HCT116 (cell line): ENCODE measurements around the gene KDM2B. TPM values are rescaled to one million over a fixed set of nuclear protein-coding genes. Genes with fewer than 3 reads are reported as not detected.

Experiments
- ATAC-seq: fragments of 200-7000 bp; cut with Tn5 transposase; 2 replicates; pipeline ENCODE4 v1.9.1; 2020; ENCODE audit warnings: mild to moderate bottlenecking, moderate library complexity
- BruUV-seq: library from RNA; stranded (reverse); fragments of 400-500 nt; replicated peaks from 2 replicates; lab custom pipeline; 2021; lab: Mats Ljungman, UMichigan
- CTCF ChIA-PET: fragments of 300-600 bp; sonication (Branson Sonifier 250); formaldehyde crosslinking; loops from one replicate; lab custom pipeline; 2021; ENCODE audit warnings: antibody characterized with exemption; lab: Charles Lee
- POLR2A ChIA-PET: fragments of 300-600, 350-600 bp; sonication (Branson Sonifier 250); formaldehyde crosslinking; loops from one replicate; lab custom pipeline; 2021; ENCODE audit warnings: antibody characterized with exemption; lab: Charles Lee
- RAD21 ChIA-PET, 2 experiments: fragments of 300-600 bp; sonication (Branson Sonifier 250); formaldehyde crosslinking; loops; one replicate each; lab custom pipeline; 2023; ENCODE audit warnings: low total read pairs in 2 of 2; ENCODE audit not compliant: uncharacterized antibody in 2 of 2, unreplicated experiment in 2 of 2, low non-redundant PET in 1 of 2; lab: Charles Lee
- DNase-seq: peaks from one replicate; pipeline ENCODE4 v3.0.0-alpha.2; 2010; ENCODE audit warnings: low read depth, low spot score
- H2AFZ ChIP-seq: fragments of 200-600 bp; shearing (Covaris generic), sonication (generic); 2 replicates; pipeline ENCODE4 v1.6.1; 2017; ENCODE audit warnings: low read depth, mixed run types, mixed read lengths, antibody characterized with exemption, low read length; ENCODE audit not compliant: poor library complexity, severe bottlenecking
- H3K27ac ChIP-seq: 2 replicates; pipeline ENCODE4 v1.5.1; 2012; ENCODE audit warnings: low read depth, low read length
- H3K27me3 ChIP-seq: fragments of 200-600 bp; sonication (generic); 2 replicates; pipeline ENCODE4 v1.6.1; 2016; ENCODE audit warnings: mixed run types, low read length, mixed read lengths; ENCODE audit not compliant: insufficient read depth
- H3K36me3 ChIP-seq, 2 experiments: fragments of 200-500 bp in 1 of 2; fragments of 200-600 bp in 1 of 2; sonication (Bioruptor generic) in 1 of 2; sonication (generic) in 1 of 2; 2 replicates each; pipeline versions ENCODE4 v1.5.1 to v1.6.1; 2014 to 2016; ENCODE audit warnings: low read length in 2 of 2, inconsistent platforms in 1 of 2, mixed read lengths in 1 of 2, mixed run types in 1 of 2; ENCODE audit not compliant: insufficient read depth in 2 of 2, control insufficient read depth in 1 of 2
- H3K4me1 ChIP-seq, 2 experiments: fragments of 200-600 bp in 1 of 2; sonication (generic) in 1 of 2; 2 replicates each; pipeline versions ENCODE4 v1.5.1 to v1.6.1; 2012 to 2017; ENCODE audit warnings: low read length in 2 of 2, inconsistent platforms in 1 of 2, mild to moderate bottlenecking in 1 of 2, mixed read lengths in 1 of 2, mixed run types in 1 of 2, moderate library complexity in 1 of 2; ENCODE audit not compliant: insufficient read depth in 2 of 2, control insufficient read depth in 1 of 2
- H3K4me2 ChIP-seq: fragments of 200-600 bp; sonication (generic); 2 replicates; pipeline ENCODE4 v1.6.1; 2017; ENCODE audit warnings: mixed run types, low read length, mixed read lengths
- H3K4me3 ChIP-seq, 2 experiments: fragments of 200-600 bp in 1 of 2; sonication (generic) in 1 of 2; replicated peaks in 1 of 2; 2 replicates each; pipeline ENCODE4 v1.5.1; 2011 to 2016; ENCODE audit warnings: low read length in 2 of 2, control low read depth in 1 of 2, low read depth in 1 of 2, mild to moderate bottlenecking in 1 of 2, mixed read lengths in 1 of 2, mixed run types in 1 of 2
- H3K79me2 ChIP-seq: fragments of 200-600 bp; sonication (generic); 2 replicates; pipeline ENCODE4 v1.6.1; 2017; ENCODE audit warnings: mild to moderate bottlenecking, mixed run types, low read length, moderate library complexity, mixed read lengths; ENCODE audit not compliant: insufficient read depth
- H3K9ac ChIP-seq: fragments of 200-600 bp; sonication (generic); 2 replicates; pipeline ENCODE4 v1.6.1; 2016; ENCODE audit warnings: low read length, mixed read lengths
- H3K9me2 ChIP-seq: fragments of 200-600 bp; sonication (generic), shearing (Covaris generic); 2 replicates; pipeline ENCODE4 v1.6.1; 2017; ENCODE audit warnings: mixed run types, mild to moderate bottlenecking, moderate library complexity; ENCODE audit not compliant: insufficient read depth
- H3K9me3 ChIP-seq, 2 experiments: fragments of 200-500 bp in 1 of 2; fragments of 200-600 bp in 1 of 2; sonication (Bioruptor generic) in 1 of 2; sonication (generic) in 1 of 2; 2 replicates each; pipeline ENCODE4 v1.6.1; 2014 to 2017; ENCODE audit warnings: low read length in 2 of 2, mixed read lengths in 2 of 2, inconsistent platforms in 1 of 2, low read depth in 1 of 2, mild to moderate bottlenecking in 1 of 2, mixed run types in 1 of 2, moderate library complexity in 1 of 2; ENCODE audit not compliant: control insufficient read depth in 1 of 2, insufficient read depth in 1 of 2
- H4K20me1 ChIP-seq: fragments of 200-600 bp; sonication (generic), shearing (Covaris generic); 2 replicates; pipeline ENCODE4 v1.6.1; 2017; ENCODE audit warnings: mixed run types, mild to moderate bottlenecking, moderate library complexity; ENCODE audit not compliant: insufficient read depth
- CEBPB ChIP-seq: IDR thresholded peaks from 2 replicates; pipeline ENCODE4 v1.6.1; 2012; ENCODE audit warnings: low read depth
- EGR1 ChIP-seq: IDR thresholded peaks from 2 replicates; pipeline ENCODE4 v1.6.1; 2012; ENCODE audit warnings: low read depth
- ELF1 ChIP-seq: IDR thresholded peaks from 2 replicates; pipeline ENCODE4 v1.6.1; 2012; ENCODE audit warnings: low read depth, borderline replicate concordance
- EZH2phosphoT487 ChIP-seq: fragments of 200-600 bp; IDR thresholded peaks from 2 replicates; pipeline ENCODE4 v1.6.1; 2018; ENCODE audit warnings: antibody characterized with exemption, borderline replicate concordance
- JUND ChIP-seq: IDR thresholded peaks from 2 replicates; pipeline ENCODE4 v1.6.1; 2012
- POLR2A ChIP-seq: IDR thresholded peaks from 2 replicates; pipeline ENCODE4 v1.7.0; 2011; ENCODE audit warnings: borderline replicate concordance; ENCODE audit not compliant: insufficient read depth, insufficient read length; ENCODE audit errors: extremely low read depth
- POLR2AphosphoS5 ChIP-seq: IDR thresholded peaks from 2 replicates; pipeline ENCODE4 v1.6.1; 2011; ENCODE audit warnings: mild to moderate bottlenecking, low read depth, low read length, moderate library complexity
- RAD21 ChIP-seq: IDR thresholded peaks from 2 replicates; pipeline ENCODE4 v1.6.1; 2012; ENCODE audit warnings: low read depth, mild to moderate bottlenecking
- SP1 ChIP-seq: IDR thresholded peaks from 2 replicates; pipeline ENCODE4 v1.6.1; 2012; ENCODE audit warnings: low read depth
- TCF7L2 ChIP-seq: IDR thresholded peaks from 2 replicates; pipeline ENCODE4 v1.7.0; 2011; ENCODE audit warnings: borderline replicate concordance, inconsistent platforms; ENCODE audit not compliant: insufficient read depth, insufficient read length; ENCODE audit errors: extremely low read depth
- YY1 ChIP-seq: IDR thresholded peaks from 2 replicates; pipeline ENCODE4 v1.6.1; 2011; ENCODE audit warnings: low read length, low read depth, moderate library complexity, mild to moderate bottlenecking; ENCODE audit not compliant: insufficient replicate concordance; ENCODE audit errors: extremely low read depth
- ZBTB33 ChIP-seq: IDR thresholded peaks from 2 replicates; pipeline ENCODE4 v1.6.1; 2011; ENCODE audit warnings: mild to moderate bottlenecking, low read length, moderate library complexity; ENCODE audit not compliant: insufficient replicate concordance; ENCODE audit errors: extremely low read depth
- ZFX ChIP-seq: fragments of 450-650 bp; IDR thresholded peaks from 2 replicates; pipeline ENCODE4 v1.6.1; 2017
- ZNF274 ChIP-seq: fragments of 200-500 bp; sonication (Bioruptor generic); IDR thresholded peaks from 2 replicates; pipeline ENCODE4 v1.6.1; 2014; ENCODE audit warnings: mild to moderate bottlenecking, low read depth, low read length, inconsistent platforms
- intact Hi-C: fragments of 100-400 bp; cut with micrococcal nuclease; formaldehyde crosslinking; loops from 2 replicates; pipeline ENCODE4 v1.10.0; 2022
- total RNA-seq: library from RNA; stranded (reverse); gene quantifications from one replicate; pipeline ENCODE4 v1.2.1, GENCODE V29; 2021; ENCODE audit not compliant: unreplicated experiment
- TF ChIP-seq, protein P1 (sequence below): IDR thresholded peaks from 2 replicates; pipeline ENCODE4 v1.6.1; 2012; ENCODE audit warnings: low read depth

KDM2B gene
- total RNA-seq, 1 experiment from 2014 or later, result 36.7 TPM

DNA sequence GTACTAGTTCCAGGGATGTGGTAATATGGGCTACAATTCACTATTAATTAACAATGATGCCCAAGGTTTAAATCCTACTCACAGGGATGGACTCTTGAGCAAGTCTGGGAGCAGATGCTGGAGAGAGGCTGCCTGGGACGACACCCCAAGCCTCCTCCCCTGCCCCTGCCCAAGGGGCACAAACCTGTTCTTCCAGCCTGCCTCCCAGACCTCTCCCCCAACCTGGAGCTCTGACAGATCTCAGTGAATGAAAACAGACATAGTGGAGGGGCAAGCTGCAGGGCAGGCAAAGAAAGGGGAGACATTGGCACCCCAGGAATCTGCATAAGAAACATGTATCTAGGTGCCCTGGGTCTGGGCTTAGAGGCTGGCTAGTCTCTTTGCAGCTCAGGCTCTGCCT, 5.8 kb downstream of the KDM2B start:
- CTCF ChIA-PET, result interaction anchor here (1.0 kb wide), 1 partner anchor 23 kb away, joined by 3 read pairs; no protein-coding TSS in a partner anchor
- Histone ChIP-seq H3K27ac (no peak overlapping the region), H3K9me2 (no peaks in the 10 kb centered on the region), H3K9me3 (no peaks in the 10 kb centered on the region), H3K36me3 (no peaks in the 10 kb centered on the region), H3K4me1 (peaks cover 3 to 7% of the 10 kb centered on the region in 2 experiments; a peak in 3 of 4 replicates), H3K4me3 (no peak overlapping the region), H2AFZ (no peak overlapping the region), H3K9ac (no peak overlapping the region), H3K4me2 (no peak overlapping the region), H4K20me1 (no peaks in the 10 kb centered on the region), H3K27me3 (no peaks in the 10 kb centered on the region), H3K79me2 (no peaks in the 10 kb centered on the region)
- DNase-seq (no peak), ATAC-seq (no peak)
- TF ChIP-seq ZBTB33 (no peak), JUND (no peak), TCF7L2 (no peak), SP1 (no peak), ZNF274 (no peak)
- BruUV-seq, result no TSS peak
- POLR2A ChIA-PET, result no interaction called here
- RAD21 ChIA-PET, result no interaction called here
- intact Hi-C loops, result no loop called here

DNA sequence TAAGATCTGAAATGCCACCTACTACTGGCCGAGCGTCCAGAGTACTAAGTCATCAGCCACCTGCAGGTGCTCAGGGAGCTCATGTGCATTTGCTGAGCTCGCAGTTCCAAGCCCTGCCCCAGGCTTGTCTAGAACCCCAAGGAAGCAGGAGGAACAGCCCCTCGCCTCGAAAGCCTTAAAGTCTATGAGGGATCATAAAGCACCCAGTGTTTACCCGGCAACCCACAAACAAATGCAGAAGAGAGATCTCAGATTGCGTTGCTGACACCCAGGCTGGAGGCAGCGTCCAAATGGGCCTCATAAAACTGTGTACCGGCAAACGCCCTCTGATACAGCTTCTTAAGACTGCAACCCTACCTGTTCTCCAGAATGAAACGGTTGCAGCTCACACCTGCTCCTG, 6.8 kb downstream of the KDM2B start:
- BruUV-seq, result no TSS peak
- RAD21 ChIA-PET, result no interaction called here
- POLR2A ChIA-PET, result interaction anchor here (0.6 kb wide), 1 partner anchor 15 kb away, joined by 4 read pairs; no protein-coding TSS in a partner anchor
- H4K20me1 ChIP-seq, result no peaks in the 10 kb centered on the region
- H3K4me1 ChIP-seq, result no peaks in the 10 kb centered on the region; a peak in 1 of 4 replicates
- H3K4me2 ChIP-seq, result no peak overlapping the region
- H2AFZ ChIP-seq, result no peak overlapping the region
- H3K27ac ChIP-seq, result no peak overlapping the region
- no peaks in the 10 kb centered on the region for H3K27me3 ChIP-seq
- intact Hi-C loops, result no loop called here
- H3K36me3 ChIP-seq, result no peaks in the 10 kb centered on the region
- DNase-seq (no peak), ATAC-seq (no peak)
- no peaks in the 10 kb centered on the region for H3K9me3 ChIP-seq
- no peak overlapping the region for H3K4me3 ChIP-seq
- no peaks in the 10 kb centered on the region for H3K79me2 ChIP-seq
- no peaks in the 10 kb centered on the region for H3K9me2 ChIP-seq
- CTCF ChIA-PET, result interaction anchor here (1.7 kb wide), 1 partner anchor 21 kb away, joined by 4 read pairs; no protein-coding TSS in a partner anchor
- H3K9ac ChIP-seq, result no peak overlapping the region
- TF ChIP-seq POLR2A (no peak), JUND (no peak), POLR2AphosphoS5 (no peak), ZFX (no peak), ELF1 (no peak), SP1 (no peak), EGR1 (no peak), YY1 (no peak), RAD21 (no peak), EZH2phosphoT487 (no peak), TCF7L2 (no peak), CEBPB (no peak)
- TF ChIP-seq, protein P1, sequence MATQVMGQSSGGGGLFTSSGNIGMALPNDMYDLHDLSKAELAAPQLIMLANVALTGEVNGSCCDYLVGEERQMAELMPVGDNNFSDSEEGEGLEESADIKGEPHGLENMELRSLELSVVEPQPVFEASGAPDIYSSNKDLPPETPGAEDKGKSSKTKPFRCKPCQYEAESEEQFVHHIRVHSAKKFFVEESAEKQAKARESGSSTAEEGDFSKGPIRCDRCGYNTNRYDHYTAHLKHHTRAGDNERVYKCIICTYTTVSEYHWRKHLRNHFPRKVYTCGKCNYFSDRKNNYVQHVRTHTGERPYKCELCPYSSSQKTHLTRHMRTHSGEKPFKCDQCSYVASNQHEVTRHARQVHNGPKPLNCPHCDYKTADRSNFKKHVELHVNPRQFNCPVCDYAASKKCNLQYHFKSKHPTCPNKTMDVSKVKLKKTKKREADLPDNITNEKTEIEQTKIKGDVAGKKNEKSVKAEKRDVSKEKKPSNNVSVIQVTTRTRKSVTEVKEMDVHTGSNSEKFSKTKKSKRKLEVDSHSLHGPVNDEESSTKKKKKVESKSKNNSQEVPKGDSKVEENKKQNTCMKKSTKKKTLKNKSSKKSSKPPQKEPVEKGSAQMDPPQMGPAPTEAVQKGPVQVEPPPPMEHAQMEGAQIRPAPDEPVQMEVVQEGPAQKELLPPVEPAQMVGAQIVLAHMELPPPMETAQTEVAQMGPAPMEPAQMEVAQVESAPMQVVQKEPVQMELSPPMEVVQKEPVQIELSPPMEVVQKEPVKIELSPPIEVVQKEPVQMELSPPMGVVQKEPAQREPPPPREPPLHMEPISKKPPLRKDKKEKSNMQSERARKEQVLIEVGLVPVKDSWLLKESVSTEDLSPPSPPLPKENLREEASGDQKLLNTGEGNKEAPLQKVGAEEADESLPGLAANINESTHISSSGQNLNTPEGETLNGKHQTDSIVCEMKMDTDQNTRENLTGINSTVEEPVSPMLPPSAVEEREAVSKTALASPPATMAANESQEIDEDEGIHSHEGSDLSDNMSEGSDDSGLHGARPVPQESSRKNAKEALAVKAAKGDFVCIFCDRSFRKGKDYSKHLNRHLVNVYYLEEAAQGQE, result no peak
